A549 treated with RU486 at 1 μM for 4 hours (cell line): ENCODE data around the gene ZNHIT3. TPM values are rescaled to one million over a fixed set of nuclear protein-coding genes. Genes with fewer than 3 reads are reported as not detected.

Experiments
- total RNA-seq: library from RNA; stranded (reverse); fragments of 200-300 nt; extraction: Qiagen RNA extraction; gene quantifications from 5 replicates; pipeline ENCODE4 v1.2.3, GENCODE V29; 2022; ENCODE audit warnings: low read depth

The ZNHIT3 gene
- total RNA-seq = 77.3 to 89.6 TPM (median 82.2 TPM) in 5 replicates

GRCh38 chr17:36486204-36487194 is at the start of gene ZNHIT3:
TSS of gene ZNHIT3 (plus strand) at chr17:36486681. CDS start at chr17:36486700, 19 bp downstream.

GRCh38 chr17:36534840-36535668 is 48.6 kb downstream of the ZNHIT3 start, which contains the start of the genes MYO19 and PIGW:
TSS of gene MYO19 (minus strand) at chr17:36534868. CDS start at chr17:36532538, 2,330 bp downstream.
TSS of gene PIGW (plus strand) at chr17:36534987. CDS start at chr17:36537102, 2,115 bp downstream.

GRCh38 chr17:36544307-36545076 is 58.0 kb downstream of the ZNHIT3 start, which contains the start of gene GGNBP2:
TSS of gene GGNBP2 (plus strand) at chr17:36544919. CDS start at chr17:36545725, 806 bp downstream.

Other genes starting within 250 kb of the ZNHIT3 start
- gene TBC1D3I, start 222.1 kb upstream of the ZNHIT3 start, total RNA-seq = 0.13 to 0.41 TPM (median 0.23 TPM) in 5 replicates
- 0.07 TPM in 1 of 5 replicates, not detected in the others for gene TBC1D3G, start 162.8 kb upstream of the ZNHIT3 start, total RNA-seq
- not detected in 5 replicates for gene TBC1D3H, start 98.2 kb upstream of the ZNHIT3 start, total RNA-seq
- gene MYO19, start 48.2 kb downstream of the ZNHIT3 start, total RNA-seq = 53.1 to 62.3 TPM (median 58.0 TPM) in 5 replicates
- 15.9 to 27.0 TPM (median 24.8 TPM) in 5 replicates for gene PIGW, start 48.3 kb downstream of the ZNHIT3 start, total RNA-seq
- gene GGNBP2, start 58.2 kb downstream of the ZNHIT3 start, total RNA-seq = 45.3 to 64.0 TPM (median 57.8 TPM) in 5 replicates
- gene DHRS11, start 105.2 kb downstream of the ZNHIT3 start, total RNA-seq = 6.1 to 9.6 TPM (median 9.3 TPM) in 5 replicates
- 12.1 to 20.5 TPM (median 18.6 TPM) in 5 replicates for gene MRM1, start 114.9 kb downstream of the ZNHIT3 start, total RNA-seq